GM12801 (cell line): ENCODE measurements around the gene DYNC1H1.

Source experiments
- CTCF ChIP-seq: IDR thresholded peaks from one replicate; pipeline ENCODE4 v1.5.1; 2011; ENCODE audit warnings: control low read depth; ENCODE audit not compliant: insufficient read length; ENCODE audit errors: extremely low read depth

The DYNC1H1 gene

DNA sequence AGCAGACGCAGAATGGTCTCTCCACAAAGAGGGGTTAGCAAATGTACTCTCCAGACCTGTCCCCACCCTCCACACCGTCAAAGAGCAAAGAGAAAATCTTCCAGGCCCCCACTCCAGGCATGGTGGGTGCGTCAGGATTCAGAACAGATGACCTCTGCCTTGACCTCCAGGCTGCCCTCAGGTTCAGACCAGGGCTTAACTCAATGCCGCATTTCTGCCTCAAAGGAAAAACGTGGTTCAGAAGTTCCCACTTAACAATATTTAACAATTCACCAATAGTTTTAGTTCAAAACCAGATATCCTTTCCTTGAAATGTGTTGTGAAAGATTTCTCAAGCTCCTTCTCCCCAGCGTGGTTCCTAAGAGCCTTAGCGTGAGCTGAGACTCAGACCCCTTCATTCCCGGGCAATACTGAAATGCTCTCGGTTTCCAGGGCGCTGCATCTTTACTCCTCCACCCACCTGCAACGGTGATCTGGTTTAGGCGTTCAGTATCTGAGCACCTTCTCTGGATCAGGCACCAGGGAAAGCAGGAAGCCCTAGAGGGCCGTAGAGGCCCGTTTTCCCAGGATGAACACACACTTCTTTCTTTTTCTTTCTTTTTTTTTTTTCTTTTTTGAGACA, 99.5 kb downstream of the DYNC1H1 start:
- no peak for TF ChIP-seq CTCF

DNA sequence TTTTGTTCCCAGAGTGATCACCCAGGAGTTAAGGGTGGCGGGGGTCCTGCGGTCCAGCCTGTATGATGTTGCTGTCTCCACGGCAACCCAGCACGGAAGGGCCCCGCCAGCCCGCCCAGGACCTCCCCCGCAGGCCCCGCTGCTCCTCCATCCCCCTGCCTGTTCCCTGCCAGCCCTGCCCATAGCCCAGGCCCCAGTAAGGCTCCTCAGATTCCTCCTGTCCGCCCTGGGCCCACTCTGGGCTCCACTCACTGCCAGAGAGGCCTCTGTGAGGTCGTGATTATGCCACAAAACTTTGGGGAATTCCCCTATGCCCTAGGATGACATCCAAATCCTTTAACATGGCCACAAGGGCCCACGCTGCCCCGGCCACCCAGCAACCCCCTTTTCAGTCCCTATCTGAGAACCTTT, 101.7 kb downstream of the DYNC1H1 start:
- no peak for TF ChIP-seq CTCF

DNA sequence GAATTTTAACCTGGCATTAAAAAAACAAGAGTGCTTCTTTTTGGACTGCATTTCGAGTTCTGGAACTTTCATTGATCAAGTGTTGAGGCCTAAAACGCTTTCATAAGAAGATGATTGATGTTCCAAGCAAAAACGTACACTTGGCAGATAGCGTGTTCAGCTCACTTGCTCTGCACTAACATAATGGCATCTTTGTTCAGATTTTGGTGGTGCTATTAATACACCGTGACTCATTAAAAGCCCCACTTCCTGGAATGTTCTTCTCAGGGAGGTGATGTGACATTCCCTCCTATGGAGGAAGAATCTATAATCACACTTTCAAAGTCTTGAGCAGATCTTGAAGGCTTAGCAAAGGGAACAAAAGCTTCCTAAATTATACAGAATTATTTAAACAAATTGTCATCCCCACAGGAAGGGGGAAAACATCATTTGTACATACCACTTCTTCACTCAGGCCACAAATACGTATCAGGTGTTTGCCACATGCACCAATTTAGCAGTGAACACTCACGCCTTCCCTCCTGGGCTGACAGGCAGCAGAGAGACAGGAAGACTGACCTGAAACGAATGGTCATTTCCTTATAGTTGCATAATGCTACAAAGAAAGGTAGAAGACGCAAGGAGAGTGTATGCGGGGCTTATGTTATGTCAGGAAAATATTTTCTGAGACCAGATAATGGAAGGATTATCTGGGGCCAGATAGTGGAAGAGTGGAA, 107.1 kb downstream of the DYNC1H1 start:
- TF ChIP-seq CTCF, result no peak

GRCh38 chr14:102074415-102074964, 110.1 kb downstream of the DYNC1H1 start:
- TF ChIP-seq CTCF, result no peak

DNA sequence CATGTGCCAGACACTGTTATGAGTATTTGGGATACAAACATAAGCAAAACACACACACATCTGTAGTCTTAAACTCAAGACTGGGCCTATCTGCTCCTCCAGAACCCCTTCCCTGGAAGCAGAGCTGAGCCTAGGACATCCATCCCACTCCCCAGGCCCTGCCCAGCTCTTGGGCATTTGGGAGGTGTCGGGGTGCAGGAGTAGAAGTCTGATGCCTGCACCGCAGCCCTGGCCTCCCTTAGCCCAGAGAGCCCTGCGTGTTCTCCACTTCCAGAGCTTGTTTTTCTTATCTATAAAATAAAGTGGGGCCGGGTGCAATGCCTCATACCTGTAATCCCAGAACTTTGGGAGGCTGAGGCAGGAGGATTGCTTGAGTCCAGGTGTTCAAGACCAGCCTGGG, 110.8 kb downstream of the DYNC1H1 start:
- no peak for TF ChIP-seq CTCF

GRCh38 chr14:102077382-102077709, 113.0 kb downstream of the DYNC1H1 start:
- no peak for TF ChIP-seq CTCF

DNA sequence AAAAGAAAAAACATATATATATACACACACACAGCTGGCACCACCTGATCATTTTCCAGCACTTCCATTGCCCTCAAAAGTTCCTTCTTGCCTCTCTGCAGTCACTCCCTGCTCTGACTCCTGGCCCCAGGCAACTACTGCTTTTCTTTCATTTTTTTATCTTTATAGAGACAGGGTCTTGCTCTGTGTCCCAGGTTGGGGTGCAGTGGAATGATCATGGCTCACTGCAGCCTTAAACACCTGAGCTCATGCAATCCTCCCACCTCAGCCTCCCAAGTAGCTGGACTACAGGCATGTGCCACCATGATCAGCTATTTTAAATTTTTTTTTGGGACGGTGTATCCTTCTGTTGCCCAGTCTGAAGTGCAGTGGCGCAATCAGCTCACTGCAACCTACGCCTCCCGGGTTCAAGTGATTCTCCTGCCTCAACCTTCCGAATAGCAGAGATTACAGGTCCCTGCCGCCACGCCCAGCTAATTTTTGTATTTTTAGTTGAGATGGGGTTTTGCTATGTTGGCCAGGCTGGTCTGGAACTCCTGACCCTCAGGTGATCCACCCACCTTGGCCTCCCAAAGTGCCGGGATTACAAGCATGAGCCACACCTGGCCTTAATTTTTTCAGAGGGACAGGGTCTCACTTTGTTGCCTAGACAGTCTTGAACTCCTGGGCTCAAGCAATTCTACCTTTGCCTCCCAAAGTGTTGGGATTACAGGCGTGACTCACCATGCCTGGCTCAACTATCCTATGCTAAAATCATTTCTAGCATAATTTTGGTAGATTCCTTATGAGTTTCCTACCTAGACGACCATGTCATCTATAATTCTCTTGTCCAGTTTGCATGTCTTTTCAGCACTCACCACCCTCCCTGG, 114.7 kb downstream of the DYNC1H1 start:
- no peak for TF ChIP-seq CTCF
